Amniotic stem cell (primary cell): ENCODE results near the gene RNF25.

Source experiments
- DNase-seq: peaks from one replicate; lab custom pipeline; 2025; lab: John Stamatoyannopoulos, UW

Gene RNF25

GRCh38 chr2:218623366-218623705 lies 48.5 kb downstream of the RNF25 start:
- no peak for DNase-seq

- no peak for DNase-seq
Observed at GRCh38 chr2:218622606-218623365, 49.0 kb downstream of the RNF25 start.

GRCh38 chr2:218621007-218621406 lies 50.8 kb downstream of the RNF25 start:
- DNase-seq = no peak

GRCh38 chr2:218618102-218618860 lies 53.5 kb downstream of the RNF25 start:
- no peak for DNase-seq

GRCh38 chr2:218615868-218616315 lies 55.9 kb downstream of the RNF25 start:
- DNase-seq = no peak
